Activated T-cell treated with anti-CD3 and anti-CD28 coated beads, Interleukin-2, amount 50 U/mL, for 48 hours (primary cell): ENCODE measurements around the gene NUP42.
"Not testable (repeated sequence)": the region's sequence is repeated elsewhere in the genome, so short reads cannot be mapped to it uniquely, and the experiment has no call there.

Source experiments
- DNase-seq, 2 experiments: peaks; one replicate each; pipeline ENCODE4 v3.0.0-alpha.2; 2020

NUP42 gene

DNA sequence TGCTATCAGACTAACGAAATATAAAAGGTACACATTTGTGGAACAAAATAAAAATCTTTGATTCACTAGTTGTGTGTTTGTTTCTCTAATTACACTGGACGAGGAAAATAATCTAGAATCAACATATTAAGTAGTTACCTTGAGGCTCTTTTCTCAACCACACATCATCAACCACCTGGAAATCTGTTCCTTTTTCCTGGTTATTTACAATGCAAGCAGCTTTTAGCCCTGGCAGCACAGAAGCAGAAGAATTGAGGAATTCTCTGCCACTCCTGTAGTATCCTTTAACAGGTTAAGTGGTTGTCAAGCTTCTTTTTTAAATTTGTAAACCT, 23.7 kb downstream of the NUP42 start:
- no peak for DNase-seq

- peak; percentile 26 to 34 for DNase-seq
Measured at GRCh38 chr7:23205909-23206767, 24.3 kb downstream of the NUP42 start.

DNA sequence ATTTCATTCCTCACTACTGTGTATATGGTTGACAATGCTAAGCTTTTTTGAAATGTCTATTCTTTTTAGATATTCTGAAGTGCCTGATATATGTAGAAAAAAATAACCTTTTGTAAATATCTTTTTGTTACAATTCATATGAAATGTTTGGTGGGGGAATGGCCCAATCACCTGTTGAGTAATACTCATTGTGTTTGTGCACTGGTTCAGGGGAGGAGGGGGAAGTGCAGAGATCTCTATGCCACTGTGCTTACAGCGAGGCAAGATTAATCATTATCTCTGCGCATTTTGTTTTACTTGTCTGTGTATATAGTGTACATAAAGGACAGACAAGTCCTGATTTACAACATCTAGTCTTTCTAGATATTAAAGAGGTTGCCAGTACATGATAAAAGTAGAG, 25.2 kb downstream of the NUP42 start:
- no peak for DNase-seq

- DNase-seq = no peak
Measured at GRCh38 chr7:23207884-23208283, 26.0 kb downstream of the NUP42 start.

- no peak for DNase-seq
Measured at GRCh38 chr7:23208316-23208715, 26.5 kb downstream of the NUP42 start.

DNA sequence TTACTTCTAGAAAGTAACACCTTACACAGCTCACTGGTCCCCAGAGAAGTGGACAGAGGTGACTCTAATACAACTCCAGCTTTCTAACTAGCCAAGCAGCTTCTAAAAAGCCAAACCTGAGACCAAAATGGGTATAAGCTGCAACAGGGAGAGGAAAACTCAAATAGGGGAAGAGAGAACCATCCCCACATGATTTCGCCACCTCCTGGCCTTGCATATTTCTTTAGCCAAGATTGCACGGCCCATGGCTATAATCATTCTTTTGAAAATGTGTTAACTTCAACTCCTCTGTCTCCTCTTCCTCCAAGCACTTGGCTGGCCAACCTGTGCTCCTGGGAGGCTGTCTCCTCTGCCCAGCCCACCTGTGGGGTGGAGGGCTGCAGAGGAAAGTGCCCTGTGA, 28.7 kb downstream of the NUP42 start:
- no peak for DNase-seq

DNA sequence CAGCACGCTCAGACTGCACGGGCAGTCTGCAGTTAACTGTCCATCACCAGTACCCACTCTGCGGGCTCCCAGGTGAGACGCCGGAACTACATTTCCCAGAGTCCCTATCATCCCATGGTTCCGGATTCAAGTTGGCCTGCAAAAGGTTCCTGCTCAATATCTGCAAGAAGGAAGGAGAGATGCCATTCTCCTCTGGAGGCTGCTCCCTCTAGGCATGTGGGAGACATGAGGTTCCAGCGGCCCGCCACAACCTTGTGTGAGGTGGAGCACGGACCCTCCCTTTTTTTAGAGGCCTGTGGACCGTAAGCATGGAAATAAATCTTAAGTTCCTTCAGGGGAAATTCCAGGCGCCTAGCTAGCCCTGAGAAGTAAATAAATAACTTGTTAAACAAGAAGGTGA, 29.7 kb downstream of the NUP42 start:
- DNase-seq = no peak

GRCh38 chr7:23212395-23212794, 30.5 kb downstream of the NUP42 start:
- no peak for DNase-seq

DNA sequence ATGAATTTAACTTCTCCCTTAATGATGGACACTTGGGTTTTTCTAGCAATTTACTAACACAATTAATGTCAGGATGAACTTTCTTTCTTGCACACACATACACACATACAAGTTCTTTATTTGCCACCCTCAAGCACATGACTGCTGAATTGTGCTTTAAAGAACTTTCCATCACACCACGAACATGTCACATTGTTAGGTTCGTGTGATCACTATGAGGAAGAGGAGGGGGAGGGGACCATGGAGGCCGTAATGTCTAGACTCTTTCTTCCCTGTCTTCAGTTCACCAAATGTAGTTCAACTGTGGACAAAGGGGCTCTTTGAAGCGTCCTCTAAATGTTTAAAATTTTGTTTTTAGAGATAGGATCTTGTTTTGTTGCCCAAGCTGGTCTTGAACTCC, 31.0 kb downstream of the NUP42 start:
- no peak for DNase-seq

- DNase-seq = no peak
Measured at GRCh38 chr7:23213755-23214154, 31.9 kb downstream of the NUP42 start.

DNA sequence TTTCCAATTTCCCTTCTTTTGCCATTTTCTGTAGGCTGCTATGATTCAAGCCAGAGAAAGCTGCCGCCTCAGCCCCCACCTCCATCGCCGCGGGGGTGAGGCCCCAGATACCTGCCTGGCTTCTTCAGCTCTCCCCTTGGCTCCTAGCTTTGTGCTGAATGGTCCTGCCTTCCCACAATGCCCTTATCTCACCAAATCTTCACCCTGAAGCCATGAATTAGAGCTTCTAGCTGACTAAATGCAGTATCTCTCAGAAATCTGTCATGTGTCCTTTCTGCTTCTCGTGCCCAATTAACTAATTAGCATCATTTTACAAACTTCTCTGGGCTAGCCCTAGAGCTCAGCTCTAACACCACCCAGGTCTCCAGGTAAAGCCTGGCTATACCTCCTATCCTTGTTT, 32.6 kb downstream of the NUP42 start:
- no peak for DNase-seq

GRCh38 chr7:23214938-23215337, 33.1 kb downstream of the NUP42 start:
- no peak for DNase-seq

DNA sequence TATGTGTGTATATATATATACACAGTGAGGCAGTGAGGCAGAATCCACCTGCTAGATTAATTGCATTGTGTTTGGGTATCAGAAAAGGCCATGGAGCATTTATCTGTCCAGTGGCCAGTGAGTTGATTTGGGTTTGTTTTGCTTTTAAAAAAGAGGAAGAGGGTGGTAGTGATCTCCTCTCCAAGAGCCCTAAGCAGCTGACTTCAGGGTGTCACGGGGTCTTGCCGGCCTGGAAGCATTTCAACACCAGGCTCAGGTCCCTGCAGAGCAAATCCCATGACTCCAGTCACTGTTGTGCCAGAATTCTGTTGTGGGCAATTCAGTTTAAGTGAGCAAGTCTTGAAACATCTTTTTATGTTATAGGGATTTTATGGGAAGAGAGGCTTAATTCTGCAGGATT, 34.2 kb downstream of the NUP42 start:
- no peak for DNase-seq

- no peak for DNase-seq
Measured at GRCh38 chr7:23218196-23218595, 36.3 kb downstream of the NUP42 start.

- DNase-seq = no peak
Measured at GRCh38 chr7:23220690-23221305, 39.0 kb downstream of the NUP42 start.

- DNase-seq = no peak
Measured at GRCh38 chr7:23222439-23223030, 40.7 kb downstream of the NUP42 start.

GRCh38 chr7:23224364-23224763, 42.5 kb downstream of the NUP42 start:
- not testable (repeated sequence) for DNase-seq

DNA sequence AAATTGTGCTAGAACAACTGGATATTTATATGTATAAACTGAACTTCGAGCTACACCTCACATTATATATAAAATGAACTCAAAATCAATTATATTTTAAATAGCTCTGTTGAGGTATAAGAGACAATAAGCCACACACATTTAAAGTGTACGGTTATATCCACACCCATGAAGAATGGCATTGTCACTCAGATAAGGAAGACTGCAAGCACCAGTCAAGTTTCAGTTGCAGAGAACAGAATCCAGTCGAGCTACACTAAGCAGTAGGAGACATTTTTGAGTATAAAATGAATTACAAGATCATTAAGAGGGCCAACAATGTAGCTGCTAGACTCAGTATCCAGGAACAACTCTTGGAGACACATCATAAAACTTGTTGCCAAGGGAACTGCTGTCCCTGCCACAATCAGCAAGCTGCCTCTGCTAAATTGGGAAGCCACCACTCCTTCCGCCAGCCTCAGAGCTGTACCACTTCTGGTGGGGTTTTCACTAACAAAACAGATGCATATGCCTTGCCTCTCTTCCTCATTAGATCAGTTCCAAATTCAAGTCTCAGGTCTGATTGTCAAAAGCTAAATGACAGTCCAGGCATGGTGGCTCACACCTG, 45.1 kb downstream of the NUP42 start:
- no peak for DNase-seq

- DNase-seq = no peak
Measured at GRCh38 chr7:23228412-23228811, 46.6 kb downstream of the NUP42 start.

DNA sequence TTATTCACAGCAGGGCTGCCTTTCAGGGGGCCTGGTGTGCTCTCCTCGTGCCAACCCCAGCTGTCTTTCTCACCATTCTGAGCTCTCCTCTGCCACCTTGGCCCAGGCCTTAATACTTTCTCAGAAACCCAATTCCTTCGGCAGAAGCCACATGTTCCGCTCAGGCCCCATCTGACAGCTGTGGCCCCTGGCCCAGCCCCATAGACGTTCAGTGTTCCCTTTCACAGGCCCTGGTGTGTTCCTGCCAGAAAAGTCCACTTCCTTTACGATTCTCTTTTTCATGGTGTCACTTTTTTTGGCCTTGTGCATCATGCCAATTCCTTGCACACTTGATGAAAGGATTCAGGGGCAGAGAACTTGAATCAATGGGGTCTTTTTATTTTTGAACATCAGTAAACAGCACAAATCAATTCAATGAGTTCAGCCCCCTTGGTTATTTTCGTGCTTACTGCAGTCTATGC, 48.8 kb downstream of the NUP42 start:
- DNase-seq = no peak

DNA sequence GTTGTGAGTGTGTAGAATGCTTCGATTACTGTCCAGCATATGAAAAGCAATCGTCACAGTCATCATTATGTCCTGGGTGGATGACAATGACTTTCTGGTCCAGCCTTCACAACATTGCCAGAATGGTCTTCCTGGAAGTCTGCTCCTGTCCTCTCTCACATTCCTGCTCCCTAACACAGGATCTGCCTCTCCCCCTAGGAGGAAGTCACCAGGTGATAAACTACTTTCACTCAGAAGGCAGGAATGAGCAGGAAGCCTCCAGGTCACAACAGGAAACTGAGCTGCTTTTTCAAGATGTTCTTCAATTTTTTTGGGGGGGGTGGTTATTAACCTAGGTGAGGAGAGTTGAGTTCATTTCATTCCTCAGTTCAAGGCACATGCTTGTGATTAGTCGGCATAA, 51.1 kb downstream of the NUP42 start:
- no peak for DNase-seq

DNA sequence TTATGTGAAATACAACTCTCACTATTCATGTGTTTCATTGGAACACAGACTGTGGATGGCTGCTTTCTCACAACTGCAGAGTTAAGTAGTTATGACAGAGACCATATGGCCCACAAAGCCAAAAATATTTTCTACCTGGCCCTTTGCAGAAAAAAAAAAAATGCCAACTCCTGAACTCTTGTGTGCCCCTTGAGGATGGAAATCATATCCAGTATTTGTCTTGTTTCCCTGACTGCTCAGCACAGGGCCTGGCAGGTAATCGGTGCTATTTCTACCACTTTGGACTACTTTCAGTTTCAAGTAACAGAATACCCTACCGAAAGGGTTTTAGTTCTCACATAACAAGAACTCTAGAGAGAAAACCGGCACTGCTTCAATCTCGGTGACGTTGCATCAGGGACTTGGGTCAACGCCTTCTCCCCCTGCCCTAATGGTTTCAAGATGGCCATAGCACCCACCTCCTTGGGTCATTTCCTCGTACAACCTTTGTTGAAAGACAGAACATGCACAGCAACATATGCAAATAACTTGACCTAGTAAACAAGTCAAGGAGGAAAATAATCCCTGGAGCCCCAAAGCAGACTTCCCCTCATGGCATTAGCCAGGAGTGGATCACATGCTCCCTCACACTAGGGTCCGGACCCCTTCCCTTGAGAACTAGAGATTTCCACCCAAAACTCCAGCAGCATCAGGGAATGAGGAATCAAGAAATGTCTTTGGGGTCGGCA, 52.9 kb downstream of the NUP42 start:
- no peak for DNase-seq

- no peak for DNase-seq
Measured at GRCh38 chr7:23235813-23236221, 54.0 kb downstream of the NUP42 start.
